IMR-90 (cell line): ENCODE data around the gene ATP8B3. TPM values are rescaled to one million over a fixed set of nuclear protein-coding genes. Genes with fewer than 3 reads are reported as not detected.

Experiments used
- MXI1 ChIP-seq: IDR thresholded peaks from 2 replicates; pipeline ENCODE4 v1.6.1; 2012; ENCODE audit warnings: low read depth, mild to moderate bottlenecking, low read length, moderate library complexity, borderline replicate concordance
- NFE2L2 ChIP-seq: fragments of 150-350 bp; IDR thresholded peaks from 2 replicates; pipeline ENCODE4 v1.6.1; 2016; ENCODE audit warnings: low read depth, mild to moderate bottlenecking, low read length
- POLR2A ChIP-seq: IDR thresholded peaks from 2 replicates; pipeline ENCODE4 v1.6.1; 2012; ENCODE audit warnings: mild to moderate bottlenecking, low read depth, low read length
- RCOR1 ChIP-seq: IDR thresholded peaks from 2 replicates; pipeline ENCODE4 v1.6.1; 2012; ENCODE audit warnings: mild to moderate bottlenecking, low read length, improper control_type of control experiment; ENCODE audit not compliant: insufficient replicate concordance
- polyA plus RNA-seq, 3 experiments: library from polyadenylated mRNA; depleted of rRNA; stranded (reverse); fragments of >200 nt; gene quantifications; 2 replicates each; pipeline ENCODE4 v1.2.3, GENCODE V29; 2012; ENCODE audit warnings: low replicate concordance in 1 of 3
- total RNA-seq: library from RNA; depleted of rRNA; stranded (reverse); fragments of >200 nt; gene quantifications from 2 replicates; pipeline ENCODE4 v1.2.3, GENCODE V29; 2012
- TF ChIP-seq, protein P1 (sequence below): conservative IDR thresholded peaks from 2 replicates; pipeline ENCODE4 v1.5.1; 2012; ENCODE audit warnings: mild to moderate bottlenecking, low read depth, low read length, improper control_type of control experiment

Gene ATP8B3
- total and polyA plus RNA-seq, 2 of the 4 experiments (the other 2 are of a cell fraction), result 1.6 to 8.1 TPM

DNA sequence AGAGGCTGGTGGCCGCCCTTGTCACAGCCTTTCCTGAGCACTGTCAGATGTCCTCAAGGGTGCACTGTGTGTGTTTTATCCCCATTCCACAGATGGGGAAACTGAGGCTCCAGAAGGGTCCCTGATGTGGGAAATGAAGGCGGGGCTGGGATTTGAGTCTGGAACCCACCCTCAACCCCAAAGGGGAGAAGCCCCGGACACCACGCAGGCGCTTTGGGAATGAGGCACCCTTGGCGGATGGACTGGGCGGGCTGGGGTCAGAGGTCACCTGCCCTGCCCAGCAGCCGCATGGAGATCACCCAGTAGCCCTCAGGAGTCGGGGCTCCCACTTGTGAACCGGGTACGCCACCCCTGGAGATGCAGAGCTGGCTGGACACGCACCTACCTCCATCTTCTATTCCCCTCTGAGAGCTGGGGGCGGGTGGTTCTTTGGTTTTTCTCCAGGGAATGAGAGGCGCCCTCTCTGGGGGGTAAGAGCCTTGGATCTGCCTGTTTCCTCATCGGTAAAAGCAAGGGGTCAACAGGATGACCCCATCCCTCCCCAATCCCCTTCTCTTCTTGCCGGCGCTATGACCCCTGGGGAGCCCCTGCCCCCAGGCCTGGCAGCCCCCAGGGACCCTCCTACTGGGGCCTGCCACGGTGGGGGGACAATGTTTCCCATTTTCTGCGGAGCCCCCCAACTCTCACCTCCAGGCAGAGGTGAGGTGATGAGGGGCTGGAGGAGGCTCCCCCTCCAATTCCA, 67.1 kb downstream of the ATP8B3 start (continued):
- TF ChIP-seq, protein P1, sequence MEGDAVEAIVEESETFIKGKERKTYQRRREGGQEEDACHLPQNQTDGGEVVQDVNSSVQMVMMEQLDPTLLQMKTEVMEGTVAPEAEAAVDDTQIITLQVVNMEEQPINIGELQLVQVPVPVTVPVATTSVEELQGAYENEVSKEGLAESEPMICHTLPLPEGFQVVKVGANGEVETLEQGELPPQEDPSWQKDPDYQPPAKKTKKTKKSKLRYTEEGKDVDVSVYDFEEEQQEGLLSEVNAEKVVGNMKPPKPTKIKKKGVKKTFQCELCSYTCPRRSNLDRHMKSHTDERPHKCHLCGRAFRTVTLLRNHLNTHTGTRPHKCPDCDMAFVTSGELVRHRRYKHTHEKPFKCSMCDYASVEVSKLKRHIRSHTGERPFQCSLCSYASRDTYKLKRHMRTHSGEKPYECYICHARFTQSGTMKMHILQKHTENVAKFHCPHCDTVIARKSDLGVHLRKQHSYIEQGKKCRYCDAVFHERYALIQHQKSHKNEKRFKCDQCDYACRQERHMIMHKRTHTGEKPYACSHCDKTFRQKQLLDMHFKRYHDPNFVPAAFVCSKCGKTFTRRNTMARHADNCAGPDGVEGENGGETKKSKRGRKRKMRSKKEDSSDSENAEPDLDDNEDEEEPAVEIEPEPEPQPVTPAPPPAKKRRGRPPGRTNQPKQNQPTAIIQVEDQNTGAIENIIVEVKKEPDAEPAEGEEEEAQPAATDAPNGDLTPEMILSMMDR, result no peak
- TF ChIP-seq POLR2A, result no peak
- no peak for TF ChIP-seq MXI1
- TF ChIP-seq NFE2L2, result no peak
- TF ChIP-seq RCOR1, result no peak
